DMS 273 (cell line): Measurements from ENCODE around the gene CPNE6.

Experiments used
- DNase-seq: peaks from one replicate; lab custom pipeline; 2025; ENCODE audit not compliant: unreplicated experiment; lab: John Stamatoyannopoulos, UW

The CPNE6 gene

DNA sequence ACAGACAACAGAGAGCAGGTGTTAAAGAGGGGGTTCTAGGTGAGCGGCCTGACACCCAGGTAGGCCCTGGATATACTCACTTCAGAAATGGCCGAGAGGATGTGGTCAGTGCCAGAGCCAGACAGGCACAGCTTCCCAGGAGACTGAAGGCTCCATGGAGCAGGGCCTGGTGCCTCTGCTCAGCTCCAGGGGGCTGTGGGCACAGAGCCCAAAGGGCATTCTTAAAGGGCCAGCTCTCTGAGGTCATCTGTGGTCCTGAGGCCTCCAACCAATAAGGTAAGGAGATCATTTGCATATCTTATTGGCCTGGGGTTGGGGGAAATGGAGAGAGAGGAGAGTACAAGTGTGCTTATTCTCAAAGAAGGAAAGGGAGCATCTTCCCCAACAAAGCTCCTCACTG is 13.1 kb downstream of the CPNE6 start:
- DNase-seq: no peak

DNA sequence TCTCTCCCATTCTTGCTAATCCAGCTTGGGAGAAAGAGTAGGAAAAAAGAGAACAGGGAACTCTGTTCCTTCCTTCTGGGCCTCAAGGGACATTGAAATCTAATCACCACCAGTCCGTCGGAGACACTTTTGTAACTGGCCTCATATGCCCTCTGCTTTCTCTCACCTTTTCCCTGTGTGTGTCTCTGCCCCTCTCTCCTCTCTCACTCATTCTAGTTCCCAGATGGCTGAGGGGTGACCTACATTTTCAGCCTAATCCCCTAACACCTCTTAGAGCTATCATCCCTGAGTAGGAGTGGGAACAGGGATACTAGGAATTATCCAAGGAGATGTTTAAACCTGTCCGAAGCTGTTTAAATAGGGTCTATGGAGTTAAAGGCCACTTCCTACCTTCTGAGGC is 13.9 kb downstream of the CPNE6 start:
- DNase-seq: no peak

DNA sequence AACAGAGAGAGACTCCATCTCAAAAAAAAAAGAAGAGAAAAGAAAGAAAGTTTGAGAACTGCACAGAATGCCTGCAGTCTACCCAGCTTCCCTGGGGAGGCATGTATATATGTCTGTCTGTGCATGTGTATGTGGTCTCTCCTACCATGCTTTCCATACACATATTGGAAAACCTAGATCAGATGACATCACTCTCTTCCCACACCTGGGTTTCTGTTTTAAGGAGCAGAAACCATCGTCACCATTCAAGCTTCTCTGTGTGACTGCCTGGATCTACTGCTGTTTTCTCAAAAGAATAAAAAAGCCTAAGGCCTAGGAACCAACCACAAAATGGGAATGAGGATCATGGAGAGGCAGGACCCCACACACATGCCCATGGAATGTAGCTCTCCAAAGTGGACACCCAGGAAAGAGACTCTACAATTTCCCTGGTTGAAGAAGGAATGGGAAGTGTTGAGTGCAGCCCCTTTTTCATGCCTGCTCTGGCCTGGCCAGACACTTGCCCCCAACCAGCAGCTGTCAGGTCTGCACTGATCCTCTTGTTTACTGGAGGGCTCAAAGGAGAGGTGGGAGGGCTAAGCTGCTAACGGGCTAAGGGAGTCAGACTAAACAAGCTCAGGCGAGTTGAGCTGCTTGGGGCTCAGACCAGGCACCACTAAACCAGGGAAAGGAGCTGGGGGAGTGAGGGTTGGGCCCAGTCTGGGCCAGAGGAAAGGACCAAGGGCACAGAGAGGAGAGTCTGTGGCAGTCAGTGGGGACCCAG is 15.0 kb downstream of the CPNE6 start:
- DNase-seq: no peak

DNA sequence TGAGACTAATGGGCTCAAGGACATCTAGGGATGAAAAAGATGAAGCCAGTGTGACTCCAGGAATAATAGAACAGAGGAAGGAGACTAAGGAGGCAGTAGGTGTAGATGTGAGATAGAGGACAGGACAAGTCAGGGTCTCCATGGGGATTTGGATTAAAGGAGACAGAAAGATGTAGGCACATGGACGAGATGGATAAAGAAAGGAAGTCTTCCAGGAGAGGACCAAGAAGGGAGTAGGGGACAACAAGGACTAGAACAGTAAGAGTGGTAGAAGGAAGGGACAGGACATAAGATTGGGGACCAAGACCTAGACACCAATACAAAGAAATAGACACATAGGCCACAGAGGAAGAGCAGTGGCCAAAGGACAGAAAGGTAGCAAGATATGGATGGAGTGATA is 15.6 kb downstream of the CPNE6 start:
- no peak for DNase-seq

DNA sequence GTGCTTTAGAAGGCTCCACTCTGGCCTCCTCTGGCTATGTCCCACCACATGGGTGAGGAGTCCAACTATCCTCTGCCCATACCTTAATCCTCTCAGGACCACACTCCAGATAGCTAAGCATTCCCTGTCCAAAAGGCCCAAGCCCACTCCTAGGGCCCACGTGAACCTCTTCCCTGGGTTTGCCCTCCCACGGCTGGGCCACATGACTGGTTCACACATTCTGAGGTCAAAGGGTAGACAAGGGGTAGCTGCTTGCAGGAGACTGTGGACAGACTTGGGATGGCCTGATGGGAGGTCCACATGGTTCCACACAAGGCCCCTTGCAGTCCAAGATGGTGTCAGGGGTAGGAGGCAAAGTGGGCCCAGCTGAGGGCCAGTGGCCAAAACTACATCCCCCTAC is 16.7 kb downstream of the CPNE6 start:
- no peak for DNase-seq

DNA sequence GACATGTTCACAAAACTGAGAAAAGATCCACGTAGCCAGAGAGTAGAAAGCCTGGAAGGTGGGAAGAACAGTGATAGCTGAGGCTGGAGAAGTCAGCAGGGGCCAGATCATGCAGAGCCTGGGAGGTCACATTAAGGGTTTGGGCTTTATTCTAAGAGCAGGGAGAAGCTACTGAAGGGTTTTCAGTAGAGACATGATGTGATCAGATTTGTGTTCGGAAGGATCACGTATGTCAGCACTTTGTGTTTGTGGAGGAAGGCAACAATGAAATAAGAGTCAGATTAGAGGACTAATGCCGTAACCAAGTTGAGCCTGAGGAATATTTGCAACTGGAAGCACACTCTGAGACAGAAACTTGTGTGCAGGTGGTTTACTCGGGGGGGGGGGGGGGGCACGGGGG is 18.5 kb downstream of the CPNE6 start:
- no peak for DNase-seq

DNA sequence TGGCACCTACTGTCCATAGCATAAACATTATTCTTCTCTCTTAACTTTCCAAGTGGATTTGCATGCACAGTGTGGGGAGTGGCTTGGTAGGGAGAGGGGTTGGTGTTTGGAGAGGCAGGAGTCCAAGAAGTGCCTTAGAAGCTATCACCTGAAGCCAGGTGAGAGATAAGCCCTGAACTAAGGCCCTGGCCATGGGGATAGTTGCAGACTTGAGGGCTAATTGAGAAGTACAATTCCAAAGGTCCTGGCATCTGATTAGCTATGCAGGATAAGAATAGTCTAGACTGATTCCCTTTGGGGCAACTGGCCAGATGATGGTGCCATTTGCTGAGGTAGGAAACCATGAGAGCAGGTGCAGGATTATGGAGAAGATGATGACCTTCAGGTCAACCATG is 20.7 kb downstream of the CPNE6 start:
- DNase-seq: no peak

DNA sequence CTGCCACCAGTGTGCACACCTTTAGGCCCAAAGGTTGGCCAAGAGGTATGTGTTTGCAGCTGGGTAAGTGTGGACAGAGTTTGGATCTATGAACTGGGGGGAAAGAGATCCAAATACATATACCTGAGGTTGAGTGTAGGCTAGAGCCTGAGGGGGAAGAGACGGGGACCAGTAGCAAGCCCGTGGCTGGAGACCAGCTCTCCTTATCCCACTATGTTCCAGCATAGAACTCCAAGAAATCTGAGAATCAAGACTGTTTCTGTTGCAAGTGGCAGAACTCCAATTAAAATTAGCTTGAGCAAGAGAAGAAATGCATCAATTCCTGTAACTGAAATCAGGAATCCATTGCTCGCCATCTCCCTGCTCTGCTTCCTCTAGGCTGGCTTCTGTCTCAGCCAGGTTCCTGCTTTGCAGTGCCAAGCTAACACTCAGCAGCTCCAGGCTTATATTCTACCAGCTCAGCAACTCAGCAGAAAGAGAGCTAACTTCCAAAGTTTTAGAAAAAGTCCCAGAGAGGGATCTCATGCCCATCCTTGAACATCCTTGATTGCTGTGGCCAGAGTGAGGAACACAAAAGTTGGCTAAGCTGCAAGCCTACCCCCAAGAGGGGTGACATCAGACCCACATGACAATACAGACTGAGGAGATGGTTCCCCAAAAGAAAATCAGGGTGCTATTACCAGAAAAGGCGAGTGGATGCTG is 21.3 kb downstream of the CPNE6 start:
- no peak for DNase-seq

DNA sequence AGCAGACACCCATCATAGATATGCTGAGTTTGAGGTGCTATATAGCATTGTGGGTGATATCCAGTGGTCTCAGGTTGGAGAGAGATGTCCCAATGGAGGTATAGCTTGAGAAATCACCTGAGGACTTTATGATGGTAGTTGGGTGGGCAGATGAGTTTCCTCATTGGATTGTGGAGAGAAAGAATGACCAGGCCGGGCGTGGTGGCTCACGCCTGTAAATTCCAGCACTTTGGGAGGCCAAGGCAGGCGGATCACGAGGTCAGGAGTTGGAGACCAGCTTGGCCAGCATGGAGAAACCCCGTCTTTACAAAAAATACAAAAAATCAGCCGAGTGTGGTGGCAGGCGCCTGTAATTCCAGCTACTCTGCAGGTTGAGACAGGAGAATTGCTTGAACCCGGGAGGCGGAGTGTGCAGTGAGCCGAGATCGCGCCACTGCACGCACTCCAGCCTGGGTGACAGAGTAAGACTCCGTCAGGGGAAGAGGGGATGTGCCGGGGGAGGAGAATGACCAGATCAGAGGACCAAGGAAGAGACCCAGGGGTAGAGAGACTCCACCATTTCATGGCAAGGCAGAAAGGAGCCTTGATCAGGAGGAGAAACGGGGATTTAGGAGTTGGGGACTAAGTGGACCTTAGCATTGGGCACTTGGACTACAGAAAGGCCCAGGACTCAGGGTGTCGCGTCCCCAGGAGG is 22.0 kb downstream of the CPNE6 start:
- DNase-seq: no peak

DNA sequence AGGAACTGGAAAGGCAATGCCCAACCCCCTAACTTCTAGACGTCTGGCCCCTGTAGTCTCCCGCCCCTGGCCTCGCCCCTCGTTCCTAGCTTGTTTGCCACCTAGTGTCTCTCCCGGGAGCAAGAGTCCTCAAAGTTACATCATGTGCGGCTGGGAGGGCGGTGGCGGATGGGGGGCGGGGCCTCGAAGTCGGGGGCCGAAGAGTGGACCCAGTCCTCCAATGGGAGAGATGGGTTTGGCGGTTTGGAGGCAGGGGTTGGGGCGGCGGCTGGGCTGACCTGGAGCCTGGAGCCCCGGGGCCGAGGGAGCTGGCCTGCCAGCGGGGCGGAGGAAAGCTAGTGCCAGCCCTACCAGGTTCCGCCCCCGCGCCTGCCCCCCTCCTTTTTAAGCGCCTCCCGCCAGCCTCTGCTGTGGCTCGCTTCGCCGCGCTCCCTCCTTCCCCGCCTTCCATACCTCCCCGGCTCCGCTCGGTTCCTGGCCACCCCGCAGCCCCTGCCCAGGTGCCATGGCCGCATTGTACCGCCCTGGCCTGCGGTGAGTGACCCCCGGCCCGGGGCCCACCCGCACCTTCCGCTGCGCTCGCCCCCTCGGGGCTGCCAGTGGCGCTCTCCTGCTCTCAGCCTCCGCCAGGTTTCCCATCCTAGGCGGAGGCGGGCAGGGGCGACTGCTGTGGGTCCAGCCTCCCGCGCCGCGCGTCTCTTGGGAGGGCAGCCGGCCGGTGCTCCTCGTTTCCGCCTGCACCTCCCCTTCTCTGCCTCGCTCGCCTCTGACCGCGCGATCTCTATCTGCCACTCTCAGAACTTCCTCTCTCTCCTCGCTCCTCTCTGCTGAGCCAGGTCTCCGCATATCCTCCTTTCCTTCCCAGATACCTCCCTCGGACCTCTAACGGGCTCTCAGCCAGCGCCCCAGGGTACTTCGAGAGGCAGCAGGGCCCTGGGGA is 22.8 kb downstream of the CPNE6 start, which contains the start of gene PCK2:
Gene PCK2 (plus strand): TSS at position 411 of the 940 bp plus-strand sequence. CDS start 95 bp downstream, at position 506.
- DNase-seq: peak; percentile 96

DNA sequence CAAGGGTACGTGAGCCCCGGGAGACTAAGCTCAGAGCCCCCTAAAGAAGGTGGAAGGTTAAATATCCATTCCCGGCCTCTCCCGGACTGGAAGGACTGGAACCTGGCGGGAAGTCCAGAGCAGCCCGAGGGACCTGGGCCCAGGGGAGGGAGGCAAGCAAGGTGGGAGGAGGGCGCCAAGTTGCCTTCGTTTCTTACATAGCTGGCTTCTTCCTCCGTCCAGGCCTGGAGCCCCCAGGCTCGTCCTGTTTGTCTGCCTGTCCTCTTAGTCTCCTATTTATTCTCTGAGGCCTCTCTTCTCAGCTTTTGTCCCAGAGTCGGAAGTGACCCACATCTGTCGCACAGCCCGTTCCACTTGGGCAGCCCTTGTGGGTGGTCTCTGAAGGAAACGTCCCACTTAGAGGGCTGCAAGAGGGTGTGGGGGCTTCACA is 23.5 kb downstream of the CPNE6 start:
- peak; percentile 58 for DNase-seq

DNA sequence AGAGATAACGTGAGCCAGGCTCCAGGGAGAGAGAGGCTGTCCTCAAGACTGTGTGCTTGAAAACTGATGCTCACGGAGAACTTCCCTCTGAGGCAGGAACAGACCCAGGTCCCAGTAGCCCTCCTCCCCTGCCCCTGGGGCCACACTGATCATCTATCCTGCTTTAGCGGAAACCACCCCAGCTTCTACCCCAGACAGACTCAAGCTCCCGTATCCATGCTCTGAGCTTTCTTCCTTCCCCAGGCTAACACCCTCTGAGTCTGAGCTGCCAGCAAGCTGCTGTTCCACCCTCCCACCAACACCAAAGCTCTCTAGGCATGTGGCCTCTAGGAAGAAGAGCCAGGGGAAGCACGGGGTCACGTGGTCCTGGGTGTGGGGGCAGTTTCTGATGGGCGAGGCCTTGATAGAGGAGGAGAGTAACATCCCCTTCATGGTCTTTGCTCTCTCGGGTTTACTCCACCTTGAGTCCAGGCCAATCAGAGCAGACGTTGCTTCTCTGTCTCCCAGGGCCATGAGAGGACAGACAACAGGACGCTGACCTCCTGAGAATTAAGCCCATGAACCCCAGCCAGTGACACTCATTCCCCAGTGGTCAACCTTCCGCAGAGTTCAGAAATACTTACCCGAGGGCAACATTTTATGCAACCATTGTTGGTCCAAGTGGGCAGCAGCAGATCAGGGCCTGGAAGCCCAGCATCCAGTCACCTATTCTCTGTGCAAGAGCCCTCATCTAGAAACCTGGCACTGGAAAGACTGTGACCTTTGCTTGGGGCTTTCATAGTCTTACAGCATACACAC is 24.1 kb downstream of the CPNE6 start:
- DNase-seq: peak; percentile 55

DNA sequence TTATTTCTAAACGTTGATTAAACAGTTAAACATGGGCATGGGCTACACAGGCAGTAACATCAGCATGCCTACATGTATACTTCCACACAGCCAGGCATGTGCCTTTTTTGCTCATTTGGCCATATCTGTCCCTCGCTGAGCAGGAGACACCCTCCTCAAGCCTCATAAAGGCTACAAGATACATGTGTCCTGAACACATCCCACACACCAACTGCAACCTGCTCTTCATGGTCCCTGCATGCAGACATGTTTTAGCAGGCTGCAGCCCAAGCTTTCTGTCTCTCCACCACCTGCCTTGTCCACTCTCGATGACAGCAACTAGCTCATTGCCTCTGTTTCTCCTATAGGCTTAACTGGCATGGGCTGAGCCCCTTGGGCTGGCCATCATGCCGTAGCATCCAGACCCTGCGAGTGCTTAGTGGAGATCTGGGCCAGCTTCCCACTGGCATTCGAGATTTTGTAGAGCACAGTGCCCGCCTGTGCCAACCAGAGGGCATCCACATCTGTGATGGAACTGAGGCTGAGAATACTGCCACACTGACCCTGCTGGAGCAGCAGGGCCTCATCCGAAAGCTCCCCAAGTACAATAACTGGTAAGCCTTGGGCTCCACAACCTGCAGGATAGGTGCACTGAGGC is 25.3 kb downstream of the CPNE6 start:
- DNase-seq: no peak

DNA sequence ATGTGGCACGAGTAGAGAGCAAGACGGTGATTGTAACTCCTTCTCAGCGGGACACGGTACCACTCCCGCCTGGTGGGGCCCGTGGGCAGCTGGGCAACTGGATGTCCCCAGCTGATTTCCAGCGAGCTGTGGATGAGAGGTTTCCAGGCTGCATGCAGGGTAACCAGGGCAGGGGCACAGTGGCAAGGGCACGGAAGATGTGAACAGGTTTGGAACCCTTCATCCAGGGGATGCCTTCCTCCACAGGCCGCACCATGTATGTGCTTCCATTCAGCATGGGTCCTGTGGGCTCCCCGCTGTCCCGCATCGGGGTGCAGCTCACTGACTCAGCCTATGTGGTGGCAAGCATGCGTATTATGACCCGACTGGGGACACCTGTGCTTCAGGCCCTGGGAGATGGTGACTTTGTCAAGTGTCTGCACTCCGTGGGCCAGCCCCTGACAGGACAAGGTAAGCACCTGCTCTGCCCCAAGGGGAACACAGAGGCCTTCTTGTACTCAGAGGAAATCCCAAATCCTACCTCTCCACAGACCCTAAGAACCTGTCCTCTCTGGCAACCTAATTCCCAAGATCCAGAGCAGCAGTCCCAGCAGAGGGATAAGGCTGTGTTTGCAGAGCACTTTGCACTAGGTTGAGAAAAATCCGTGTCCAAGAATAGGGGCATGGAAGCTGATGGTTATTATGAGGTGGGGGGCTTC is 27.0 kb downstream of the CPNE6 start:
- no peak for DNase-seq

DNA sequence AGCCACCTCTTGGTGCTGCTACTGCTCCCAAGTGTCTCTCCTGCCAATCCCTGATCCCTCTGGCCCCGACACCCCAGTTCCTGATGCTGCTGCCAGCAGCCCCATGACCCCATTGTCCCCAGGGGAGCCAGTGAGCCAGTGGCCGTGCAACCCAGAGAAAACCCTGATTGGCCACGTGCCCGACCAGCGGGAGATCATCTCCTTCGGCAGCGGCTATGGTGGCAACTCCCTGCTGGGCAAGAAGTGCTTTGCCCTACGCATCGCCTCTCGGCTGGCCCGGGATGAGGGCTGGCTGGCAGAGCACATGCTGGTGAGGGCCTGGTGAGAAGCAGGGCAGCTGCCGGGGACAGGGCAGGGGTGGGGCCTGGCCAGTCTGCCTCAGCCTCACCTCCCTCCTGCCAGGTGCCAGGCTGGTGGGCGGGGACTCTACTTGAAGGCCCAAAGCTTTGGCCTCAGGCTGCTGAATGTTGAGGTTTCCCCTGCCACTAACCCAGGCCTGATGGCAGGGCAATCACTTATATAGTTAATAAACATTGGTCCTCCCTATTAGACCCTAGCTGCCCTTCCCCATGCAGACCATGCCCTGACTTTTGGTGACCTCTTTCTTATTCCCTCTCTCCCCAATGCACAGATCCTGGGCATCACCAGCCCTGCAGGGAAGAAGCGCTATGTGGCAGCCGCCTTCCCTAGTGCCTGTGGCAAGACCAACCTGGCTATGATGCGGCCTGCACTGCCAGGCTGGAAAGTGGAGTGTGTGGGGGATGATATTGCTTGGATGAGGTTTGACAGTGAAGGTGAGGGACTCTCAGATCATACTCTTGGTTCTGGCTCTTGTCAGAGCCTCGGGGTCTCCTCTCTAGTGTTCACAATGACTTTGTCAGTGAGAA is 27.8 kb downstream of the CPNE6 start:
- DNase-seq: no peak

DNA sequence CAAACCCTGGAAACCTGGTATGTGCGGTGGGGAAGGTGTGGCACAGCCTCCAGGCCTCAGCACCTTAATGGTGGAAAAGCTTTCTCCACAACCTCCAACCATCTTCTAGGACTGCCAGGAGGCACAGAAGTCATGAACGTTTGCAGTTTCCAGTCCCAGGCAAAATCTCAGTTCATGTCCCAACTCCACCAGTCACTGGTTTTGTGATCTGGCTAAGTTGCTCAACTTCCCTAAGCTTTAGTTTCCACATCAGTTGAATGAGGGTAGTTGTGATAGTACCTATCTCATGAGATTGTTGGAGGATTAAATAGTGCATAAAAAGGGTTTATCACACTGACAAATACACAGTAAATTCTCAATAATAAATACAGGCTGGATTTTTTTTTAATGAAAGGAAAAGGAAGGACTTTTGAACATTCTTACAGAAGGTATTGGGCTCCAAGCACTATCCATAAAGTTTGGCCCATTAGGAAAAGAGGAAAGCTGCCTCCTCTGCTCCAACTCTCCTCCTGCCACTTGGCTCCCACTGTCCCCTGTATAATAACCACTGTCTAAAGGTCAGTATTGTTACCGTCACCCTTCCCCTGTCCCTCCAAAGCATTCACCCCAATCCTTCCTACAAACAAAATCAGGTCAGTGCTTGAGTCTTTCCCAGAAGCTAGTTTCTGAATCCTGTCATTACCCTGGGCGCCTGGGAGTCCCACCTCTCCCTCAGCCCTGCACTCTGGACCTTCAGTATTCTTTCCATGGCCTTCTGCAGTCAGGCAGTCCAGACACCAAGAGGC is 29.0 kb downstream of the CPNE6 start:
- no peak for DNase-seq

DNA sequence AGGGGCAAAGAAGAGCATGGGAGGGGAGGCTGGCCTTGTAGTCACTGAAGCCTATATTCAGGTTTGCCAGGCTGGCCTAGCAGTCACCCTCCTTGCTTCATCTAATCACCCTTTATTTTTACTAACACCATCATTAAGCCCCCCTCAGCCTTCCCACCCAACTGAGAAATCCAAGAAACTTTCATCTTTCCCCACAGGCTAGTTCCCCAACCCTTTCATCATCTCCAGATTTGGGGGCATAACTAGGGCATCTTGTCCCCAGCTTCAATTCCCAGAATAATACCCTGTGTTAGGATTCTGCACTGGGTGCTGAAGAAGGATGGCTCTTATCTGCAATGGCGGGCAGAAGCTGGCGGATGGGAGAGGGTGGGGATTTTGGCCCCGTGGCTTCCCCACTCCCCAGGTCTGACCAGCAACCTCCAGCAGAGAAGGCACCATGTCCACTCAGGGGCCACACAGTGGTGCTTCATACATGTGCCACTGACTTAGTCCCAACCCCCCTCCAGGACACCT is 29.7 kb downstream of the CPNE6 start:
- DNase-seq: no peak
